HepG2 (cell line): Measurements from ENCODE around the gene PGPEP1. TPM values are rescaled to one million over a fixed set of nuclear protein-coding genes. Genes with fewer than 3 reads are reported as not detected.

ENCODE experiments used
- BRF2 ChIP-seq: sonication (generic); formaldehyde crosslinking; IDR thresholded peaks from 2 replicates; pipeline ENCODE4 v1.8.1; 2022; ENCODE audit warnings: mild to moderate bottlenecking, missing genetic modification reagents
- CBX2 ChIP-seq, 2 experiments: fragments of 200-600 bp in 1 of 2; sonication (generic); formaldehyde crosslinking in 1 of 2; IDR thresholded peaks; 2 replicates each; pipeline versions ENCODE4 v1.7.0 to v1.8.1; 2018 to 2022; ENCODE audit warnings: low read depth in 2 of 2, low read length in 1 of 2, mild to moderate bottlenecking in 1 of 2, missing genetic modification reagents in 1 of 2
- CSRNP1 ChIP-seq: sonication (generic); formaldehyde crosslinking; IDR thresholded peaks from 2 replicates; pipeline ENCODE4 v1.8.1; 2023; ENCODE audit warnings: mild to moderate bottlenecking, missing genetic modification reagents
- GLI4 ChIP-seq: sonication (generic); formaldehyde crosslinking; IDR thresholded peaks from 2 replicates; pipeline ENCODE4 v1.5.1; 2020; ENCODE audit warnings: missing genetic modification reagents, mild to moderate bottlenecking, moderate library complexity, borderline replicate concordance
- KDM5A ChIP-seq: fragments of 200-600 bp; sonication (generic); IDR thresholded peaks from 2 replicates; pipeline ENCODE4 v1.7.0; 2018; ENCODE audit warnings: antibody characterized with exemption, mild to moderate bottlenecking, low read length, borderline replicate concordance
- KLF12 ChIP-seq: sonication (generic); formaldehyde crosslinking; IDR thresholded peaks from 2 replicates; pipeline ENCODE4 v1.4.0; 2020; ENCODE audit warnings: missing genetic modification reagents, borderline replicate concordance
- KLF15 ChIP-seq: sonication (generic); formaldehyde crosslinking; IDR thresholded peaks from 2 replicates; pipeline ENCODE4 v1.8.1; 2023; ENCODE audit warnings: borderline replicate concordance, mild to moderate bottlenecking, inconsistent platforms, missing genetic modification reagents, mixed read lengths
- KLF9 ChIP-seq: IDR thresholded peaks from 2 replicates; pipeline ENCODE4 v1.6.1; 2016; ENCODE audit warnings: low read depth
- RBM22 ChIP-seq: fragments of 200-400 bp; formaldehyde crosslinking; optimal IDR thresholded peaks from 2 replicates; pipeline ENCODE3; 2017; ENCODE audit warnings: mild to moderate bottlenecking, low read length, moderate library complexity
- SIN3A ChIP-seq: IDR thresholded peaks from 2 replicates; pipeline ENCODE4 v1.6.1; 2011; ENCODE audit warnings: low read depth, mild to moderate bottlenecking, control low read depth, low read length, borderline replicate concordance
- SMYD3 ChIP-seq: sonication (generic); formaldehyde crosslinking; IDR thresholded peaks from 2 replicates; pipeline ENCODE4 v1.8.1; 2023; ENCODE audit warnings: mild to moderate bottlenecking, missing genetic modification reagents
- SNAI1 ChIP-seq: sonication (generic); formaldehyde crosslinking; IDR thresholded peaks from 2 replicates; pipeline ENCODE4 v1.5.0; 2020; ENCODE audit warnings: mild to moderate bottlenecking, missing genetic modification reagents, borderline replicate concordance
- TFAP4 ChIP-seq: sonication (generic); IDR thresholded peaks from 2 replicates; pipeline ENCODE4 v1.6.1; 2016; ENCODE audit warnings: low read depth, borderline replicate concordance
- THAP11 ChIP-seq: IDR thresholded peaks from 2 replicates; pipeline ENCODE4 v1.6.1; 2016; ENCODE audit warnings: missing biosample characterization, missing genetic modification reagents
- ZBTB1 ChIP-seq: sonication (generic); formaldehyde crosslinking; IDR thresholded peaks from 2 replicates; pipeline ENCODE4 v1.4.0; 2020; ENCODE audit warnings: missing genetic modification reagents, borderline replicate concordance
- ZFP41 ChIP-seq: sonication (generic); formaldehyde crosslinking; IDR thresholded peaks from 2 replicates; pipeline ENCODE4 v1.4.0; 2020; ENCODE audit warnings: mild to moderate bottlenecking, missing genetic modification reagents, borderline replicate concordance
- ZNF431 ChIP-seq: sonication (generic); formaldehyde crosslinking; IDR thresholded peaks from 2 replicates; pipeline ENCODE4 v1.9.0; 2022; ENCODE audit warnings: missing genetic modification reagents, low read depth, mild to moderate bottlenecking, borderline replicate concordance
- ZNF501 ChIP-seq: sonication (generic); formaldehyde crosslinking; IDR thresholded peaks from 2 replicates; pipeline ENCODE4 v1.5.1; 2020; ENCODE audit warnings: mild to moderate bottlenecking, moderate library complexity, missing genetic modification reagents
- ZNF570 ChIP-seq: sonication (generic); formaldehyde crosslinking; IDR thresholded peaks from 2 replicates; pipeline ENCODE4 v1.4.0; 2020; ENCODE audit warnings: mild to moderate bottlenecking, missing genetic modification reagents, borderline replicate concordance
- polyA plus RNA-seq, 8 experiments: library from polyadenylated mRNA; depleted of rRNA in 3 of 8; stranded (reverse) in 7 of 8; unstranded in 1 of 8; fragments of >200 nt; fragmentation: Illumina TruSeq in 4 of 8; extraction: Trizol in 4 of 8; gene quantifications; 2 replicates each; pipeline versions ENCODE4 v1.2.1 to v1.2.3, GENCODE V29; 2011 to 2016; ENCODE audit warnings: low read depth in 4 of 8, missing spikeins in 1 of 8, mixed read lengths in 1 of 8; ENCODE audit not compliant: insufficient read depth in 1 of 8
- total RNA-seq, 5 experiments: library from RNA; depleted of rRNA; stranded (reverse); fragments of >200 nt; fragmentation: Illumina TruSeq; extraction: Trizol; gene quantifications; 2 replicates each; pipeline ENCODE4 v1.2.3, GENCODE V29; 2016; ENCODE audit warnings: low read depth in 1 of 5

Gene PGPEP1
- total and polyA plus RNA-seq, 2 of the 13 experiments (the other 11 are each of a cell fraction or from before 2014, with no cell fraction given), result 53.1 to 56.6 TPM

- TF ChIP-seq KLF15 (CRISPR knock-in tag) (no peak; the same call in 1 of the 2 replicates), SNAI1 (CRISPR knock-in tag) (peak; percentile 58; the same call in 1 of the 2 replicates), GLI4 (no peak), KDM5A (peak; percentile 24; the same call in 1 of the 2 replicates), SMYD3 (CRISPR knock-in tag) (0 out of 2 replicates have a peak, but pooled peaks have one; percentile 42), CBX2 (IDR thresholded peaks at IDR 0.05; ENCODE audit: low read depth, low read length) (no peak), CBX2 (CRISPR knock-in tag; IDR thresholded peaks at IDR 0.05; ENCODE audit: low read depth) (no peak), ZNF431 (CRISPR knock-in tag) (no peak), ZNF501 (CRISPR knock-in tag) (0 out of 2 replicates have a peak, but pooled peaks have one; percentile 43), KLF12 (CRISPR knock-in tag) (no peak), CSRNP1 (CRISPR knock-in tag) (no peak), BRF2 (CRISPR knock-in tag) (no peak), THAP11 (0 out of 2 replicates have a peak, but pooled peaks have one; percentile 4), ZFP41 (CRISPR knock-in tag) (no peak), SIN3A (0 out of 2 replicates have a peak, but pooled peaks have one; percentile 34), TFAP4 (0 out of 2 replicates have a peak, but pooled peaks have one; percentile 8), ZNF570 (CRISPR knock-in tag) (no peak), KLF9 (no peak), ZBTB1 (CRISPR knock-in tag) (no peak), RBM22 (peak; percentile 36)
These were observed 46.3 kb downstream of the PGPEP1 start (continued) for GRCh38 chr19:18386543-18387271.
